Activated T-cell treated with anti-CD3 and anti-CD28 coated beads, Interleukin-2, amount 50 U/mL, for 24 hours (primary cell): ENCODE results near the gene DENND4A.
A peak's percentile ranks its signal among the peaks of the same experiment; 100 is the strongest.
"Not testable (repeated sequence)": the region's sequence is repeated elsewhere in the genome, so short reads cannot be mapped to it uniquely, and the experiment has no call there.

ENCODE experiments used
- DNase-seq: peaks from one replicate; pipeline ENCODE4 v3.0.0-alpha.2; 2020
- H3K27ac Mint-ChIP-seq: 2 replicates; pipeline ENCODE4 v1.8.0; 2020; ENCODE audit warnings: mild to moderate bottlenecking, mixed read lengths
- H3K27me3 Mint-ChIP-seq: 2 replicates; pipeline ENCODE4 v1.8.0; 2020; ENCODE audit warnings: mixed read lengths
- H3K36me3 Mint-ChIP-seq: 2 replicates; pipeline ENCODE4 v1.8.0; 2020; ENCODE audit warnings: low read depth, mixed read lengths
- H3K4me1 Mint-ChIP-seq: 2 replicates; pipeline ENCODE4 v1.8.0; 2020; ENCODE audit warnings: low read depth, mixed read lengths
- H3K4me3 Mint-ChIP-seq: 2 replicates; pipeline ENCODE4 v1.8.0; 2020; ENCODE audit warnings: mild to moderate bottlenecking, moderate library complexity, mixed read lengths
- H3K9me3 Mint-ChIP-seq: 2 replicates; pipeline ENCODE4 v1.8.0; 2020; ENCODE audit warnings: mixed read lengths

The DENND4A gene

DNA sequence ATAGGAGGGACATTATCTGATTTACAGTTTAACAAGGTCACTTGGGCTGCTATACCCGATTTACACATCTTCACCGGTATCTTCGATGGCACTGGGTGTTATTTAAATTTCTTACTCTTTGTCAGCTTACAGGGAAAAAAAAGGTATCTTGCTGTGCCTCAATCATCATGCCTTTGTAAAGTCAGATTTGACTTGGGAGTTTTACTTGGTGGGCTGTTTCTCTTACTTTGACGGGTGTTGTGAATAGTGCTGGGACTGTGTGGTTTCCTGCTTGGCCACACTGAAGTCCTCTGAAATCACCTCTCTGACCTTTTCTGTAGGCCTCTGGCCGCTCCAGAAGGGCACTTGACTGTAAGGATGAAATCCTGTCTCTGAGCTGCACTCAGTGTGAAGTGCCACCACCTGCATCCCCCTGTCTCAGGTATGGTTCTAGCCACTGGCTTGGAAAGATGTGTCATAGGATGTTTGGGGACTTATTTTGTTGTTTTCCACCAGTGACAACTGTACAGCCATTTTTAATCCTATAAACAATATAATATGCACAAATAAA is 173.5 kb downstream of the DENND4A start:
- Mint-ChIP-seq H3K27ac (no peak overlapping the region), H3K27me3 (no peaks in the 10 kb centered on the region), H3K9me3 (no peaks in the 10 kb centered on the region), H3K4me3 (no peak overlapping the region), H3K36me3 (no peaks in the 10 kb centered on the region), H3K4me1 (peaks cover 1% of the 10 kb centered on the region)
- DNase-seq: no peak

DNA sequence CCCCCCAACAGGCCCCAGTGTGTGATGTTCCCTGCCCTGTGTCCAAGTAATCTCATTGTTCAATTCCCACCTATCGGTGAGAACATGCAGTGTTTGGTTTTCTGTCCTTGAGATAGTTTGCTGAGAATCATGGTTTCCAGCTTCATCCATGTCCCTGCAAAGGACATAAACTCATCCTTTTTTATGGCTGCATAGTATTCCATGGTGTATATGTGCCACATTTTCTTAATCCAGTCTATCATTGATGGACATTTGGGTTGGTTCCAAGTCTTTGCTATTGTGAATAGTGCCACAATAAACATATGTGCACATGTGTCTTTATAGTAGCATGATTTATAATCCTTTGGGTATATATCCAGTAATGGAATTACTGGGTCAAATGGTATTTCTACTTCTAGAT is 176.2 kb downstream of the DENND4A start:
- H3K4me1 Mint-ChIP-seq: peaks cover 19% of the 10 kb centered on the region
- DNase-seq, H3K9me3 Mint-ChIP-seq, H3K36me3 Mint-ChIP-seq, H3K27me3 Mint-ChIP-seq, H3K27ac Mint-ChIP-seq, H3K4me3 Mint-ChIP-seq: not testable (repeated sequence)

DNA sequence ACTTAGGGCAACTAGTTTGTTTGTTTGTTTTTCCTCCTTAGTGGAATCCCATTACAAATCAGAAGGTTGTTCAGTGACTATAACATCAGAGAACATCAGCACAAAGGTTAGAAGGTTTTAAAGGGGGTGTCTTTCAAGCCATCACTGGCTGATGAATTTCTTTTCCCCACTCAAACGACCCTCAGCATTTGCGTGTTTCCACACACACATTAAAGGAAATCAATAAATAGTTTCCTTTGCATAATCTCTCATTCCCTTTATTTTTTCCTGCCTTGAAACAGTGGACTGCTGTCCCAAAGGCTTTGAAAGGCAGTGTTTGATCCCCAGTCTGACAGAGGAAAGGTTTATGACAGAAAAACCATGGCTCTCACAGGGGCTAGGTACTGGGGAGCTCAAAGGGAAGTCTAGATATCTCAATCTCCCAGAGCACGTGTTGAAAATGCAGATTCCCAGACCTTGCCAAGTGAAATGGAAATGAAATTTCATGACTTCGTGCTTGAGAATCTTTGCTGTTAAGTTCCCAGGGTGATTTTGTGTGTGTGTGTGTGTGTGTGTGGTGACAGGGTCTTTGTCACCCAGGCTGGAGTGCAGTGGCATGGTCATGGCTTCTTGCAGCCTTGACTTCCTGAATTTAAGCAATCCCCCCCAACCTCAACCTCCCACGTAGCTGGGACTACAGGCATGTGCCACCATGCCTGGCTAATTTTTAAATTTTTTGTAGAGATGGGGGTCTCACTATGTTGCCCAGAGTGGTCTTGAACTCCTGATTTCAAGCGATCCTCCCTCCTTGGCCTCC is 178.9 kb downstream of the DENND4A start:
- Mint-ChIP-seq H3K4me1 (peaks cover 34% of the 10 kb centered on the region), H3K9me3 (no peaks in the 10 kb centered on the region), H3K27me3 (no peaks in the 10 kb centered on the region), H3K4me3 (no peak overlapping the region), H3K27ac (no peak overlapping the region), H3K36me3 (peaks cover 17% of the 10 kb centered on the region)
- DNase-seq: no peak

GRCh38 chr15:65612616-65612946 is 179.5 kb downstream of the DENND4A start:
- Mint-ChIP-seq H3K4me3 (peak overlapping the region; percentile 88), H3K36me3 (peaks cover 22% of the 10 kb centered on the region), H3K9me3 (no peaks in the 10 kb centered on the region), H3K27me3 (no peaks in the 10 kb centered on the region), H3K27ac (peak overlapping the region; percentile 95), H3K4me1 (peaks cover 39% of the 10 kb centered on the region)
- DNase-seq: no peak

DNA sequence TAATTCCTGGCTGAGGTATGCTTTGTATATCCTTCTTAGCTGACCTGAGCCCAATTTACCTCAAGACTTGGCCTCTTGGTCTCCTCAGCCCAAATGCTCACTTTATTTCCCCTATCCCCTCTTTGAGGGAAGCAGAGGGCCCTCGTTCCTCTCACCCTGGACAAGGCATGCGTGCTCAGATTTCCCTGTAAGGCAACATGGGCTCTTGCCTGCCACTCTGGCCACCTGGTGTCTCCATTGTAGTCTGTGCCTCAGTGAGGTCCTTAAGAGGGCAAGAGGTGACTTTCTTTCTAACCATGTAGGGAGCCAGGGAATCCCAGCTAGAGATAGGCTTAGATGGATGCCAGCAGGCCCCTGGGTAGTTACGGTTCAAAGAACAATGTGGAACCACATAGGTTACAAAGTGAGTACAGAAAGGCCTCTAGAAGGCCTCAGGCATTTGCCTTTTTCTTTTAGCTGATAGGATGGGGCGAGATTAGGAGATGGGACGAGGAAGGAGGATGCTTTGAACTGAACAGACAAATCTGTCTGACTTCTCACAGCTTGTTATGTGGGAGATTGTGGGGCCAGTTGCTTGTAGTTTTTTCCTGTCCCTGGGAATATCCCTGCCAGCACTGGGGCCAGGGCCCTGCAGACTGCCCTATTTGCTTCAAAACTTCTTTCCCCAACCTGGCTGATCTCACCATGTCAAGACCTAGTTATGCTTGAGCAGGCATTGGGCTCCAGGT is 180.0 kb downstream of the DENND4A start:
- Mint-ChIP-seq H3K27ac (peak overlapping the region; percentile 95), H3K4me3 (peak overlapping the region; percentile 88), H3K4me1 (peaks cover 43% of the 10 kb centered on the region), H3K36me3 (peaks cover 26% of the 10 kb centered on the region), H3K9me3 (no peaks in the 10 kb centered on the region), H3K27me3 (no peaks in the 10 kb centered on the region)
- peak; percentile 35 for DNase-seq

GRCh38 chr15:65610871-65611718 is 181.0 kb downstream of the DENND4A start, which contains the start of gene INTS14:
Gene INTS14 (minus strand): TSS chr15:65611131. CDS start chr15:65607380, 3,751 bp downstream.
- Mint-ChIP-seq H3K4me1 (peaks cover 44% of the 10 kb centered on the region), H3K36me3 (peaks cover 35% of the 10 kb centered on the region), H3K27me3 (no peaks in the 10 kb centered on the region), H3K9me3 (no peaks in the 10 kb centered on the region), H3K4me3 (peak within 1 kb of the TSS; percentile 88), H3K27ac (peak within 1 kb of the TSS; percentile 95)
- DNase-seq: peak; percentile 98
